ENCODE results near the gene CPNE1. TPM values are rescaled to one million over a fixed set of nuclear protein-coding genes. Genes with fewer than 3 reads are reported as not detected.

CPNE1 gene
- total RNA-seq, 4 donors from 2014 or later = 80.6 to 166 (median 131) TPM

- intact Hi-C loops (cut with DNase I) = loop anchor here (10.0 kb wide), 1 partner anchor 235 kb away; no protein-coding TSS in a partner anchor
- Histone ChIP-seq H3K27ac (peak overlapping the region in 2 of 3 donors; percentile 78 to 85), H3K9me3 (no peaks in the 10 kb centered on the region), H3K27me3 (no peaks in the 10 kb centered on the region), H3K36me3 (peaks cover 30 to 36% of the 10 kb centered on the region in 2 donors), H3K4me1 (peaks cover 4 to 19% of the 10 kb centered on the region in 2 donors), H3K4me3 (replicated peaks in 1 of 3) (peak overlapping the region; percentile 66 to 88 (median 68))
- TF ChIP-seq POLR2A (IDR thresholded peaks at IDR 0.05) (no peak), CTCF (IDR thresholded peaks at IDR 0.05) (no peak)
- WGBS, 2 donors = 20 to 25% methylated on average over 6 of the region's 6 CpGs
- no peak for DNase-seq
These were observed 35.4 kb upstream of the CPNE1 start for GRCh38 chr20:35699957-35700624.

GRCh38 chr20:35699127-35699956 lies 34.6 kb upstream of the CPNE1 start, which contains the start of the genes NFS1 and ROMO1:
NFS1 (minus strand) TSS chr20:35699352; CDS start chr20:35699288, 64 bp downstream.
ROMO1 (plus strand) TSS chr20:35699405; CDS start chr20:35699633, 228 bp downstream.
- WGBS, 2 donors = 0% methylated on average over 37 to 45 of the region's 81 CpGs
- TF ChIP-seq POLR2A (IDR thresholded peaks at IDR 0.05) (peak in 1 of 2 donors; percentile 67), CTCF (IDR thresholded peaks at IDR 0.05) (peak in 3 of 6 experiments; percentile 11 to 33 (median 30))
- peak within 1 kb of the TSS; percentile 36 to 85 (median 78) for H3K27ac ChIP-seq
- intact Hi-C loops (cut with DNase I) = no loop called here
- H3K4me3 ChIP-seq (replicated peaks in 1 of 3) = peak within 1 kb of the TSS; percentile 66 to 88 (median 68)
- no peaks in the 10 kb centered on the region for H3K27me3 ChIP-seq
- H3K36me3 ChIP-seq = peaks cover 24 to 28% of the 10 kb centered on the region in 2 donors
- no peaks in the 10 kb centered on the region for H3K9me3 ChIP-seq
- DNase-seq = peak; percentile 84 to 86
- peaks cover 4 to 19% of the 10 kb centered on the region in 2 donors for H3K4me1 ChIP-seq

- intact Hi-C loops (cut with DNase I) = no loop called here
- TF ChIP-seq CTCF (IDR thresholded peaks at IDR 0.05) (no peak), POLR2A (IDR thresholded peaks at IDR 0.05) (no peak)
- peak overlapping the region; percentile 36 to 85 (median 78) for H3K27ac ChIP-seq
- peaks cover 4 to 19% of the 10 kb centered on the region in 2 donors for H3K4me1 ChIP-seq
- no peak for DNase-seq
- H3K36me3 ChIP-seq = peaks cover 20 to 22% of the 10 kb centered on the region in 2 donors
- H3K4me3 ChIP-seq (replicated peaks in 1 of 3) = peak overlapping the region; percentile 66 to 88 (median 68)
- WGBS, 2 donors = 6 to 7% methylated on average over 36 to 37 of the region's 37 CpGs
- no peaks in the 10 kb centered on the region for H3K27me3 ChIP-seq
- no peaks in the 10 kb centered on the region for H3K9me3 ChIP-seq
These were observed 33.8 kb upstream of the CPNE1 start for GRCh38 chr20:35698298-35699126.

GRCh38 chr20:35697696-35698297 lies 33.1 kb upstream of the CPNE1 start:
- no peak for DNase-seq
- H3K4me3 ChIP-seq (replicated peaks in 1 of 3) = no peak overlapping the region
- H3K27ac ChIP-seq = no peak overlapping the region
- TF ChIP-seq POLR2A (IDR thresholded peaks at IDR 0.05) = no peak
- no peak for TF ChIP-seq CTCF (IDR thresholded peaks at IDR 0.05)
- H3K36me3 ChIP-seq = peaks cover 13 to 19% of the 10 kb centered on the region in 2 donors
- 70 to 78% methylated on average over 9 of the region's 9 CpGs for WGBS, 2 donors
- intact Hi-C loops (cut with DNase I) = no loop called here
- H3K27me3 ChIP-seq = no peaks in the 10 kb centered on the region
- peaks cover 4 to 19% of the 10 kb centered on the region in 2 donors for H3K4me1 ChIP-seq
- no peaks in the 10 kb centered on the region for H3K9me3 ChIP-seq
